Gastroesophageal sphincter (tissue), 4 donors: Measurements from ENCODE around the gene OTOS. TPM values are rescaled to one million over a fixed set of nuclear protein-coding genes. Genes with fewer than 3 reads are reported as not detected.

Source experiments
- ATAC-seq: fragments of 150-250 bp; one replicate; pipeline ENCODE4 v1.9.1; 2016; ENCODE audit warnings: mild to moderate bottlenecking, moderate library complexity
- H3K27ac ChIP-seq, 4 donors: fragments of 200-600 bp; sonication (generic) in 3 of 4; 1 replicate in 3 of 4; 2 replicates in 1 of 4; pipeline ENCODE4 v1.5.1; 2016 to 2019
- H3K27me3 ChIP-seq: fragments of 200-600 bp; sonication (generic); one replicate; pipeline ENCODE4 v1.5.1; 2019
- H3K36me3 ChIP-seq, 2 donors: fragments of 200-600 bp; sonication (generic); one replicate each; pipeline ENCODE4 v1.5.1; 2019; ENCODE audit warnings: control low read depth in 1 of 2
- H3K4me1 ChIP-seq, 3 donors: fragments of 200-600 bp; sonication (generic); 1 replicate in 2 of 3; 2 replicates in 1 of 3; pipeline ENCODE4 v1.5.1; 2016 to 2019; ENCODE audit warnings: control low read depth in 2 of 3
- H3K4me3 ChIP-seq, 2 donors: fragments of 200-600 bp; sonication (generic); one replicate each; pipeline ENCODE4 v1.5.1; 2019; ENCODE audit warnings: mild to moderate bottlenecking in 1 of 2, moderate library complexity in 1 of 2
- H3K9me3 ChIP-seq, 3 donors: fragments of 200-600 bp; sonication (generic); one replicate each; pipeline ENCODE4 v1.5.1; 2017 to 2019; ENCODE audit warnings: control low read depth in 2 of 3
- CTCF ChIP-seq, 4 experiments: fragments of 200-600 bp in 2 of 4; fragments of 450-650 bp in 2 of 4; sonication (generic) in 1 of 4; IDR thresholded peaks; one replicate each; pipeline ENCODE4 v1.5.1; 2017 to 2019; ENCODE audit warnings: antibody characterized with exemption in 4 of 4, mild to moderate bottlenecking in 2 of 4, moderate library complexity in 2 of 4
- EP300 ChIP-seq: sonication (generic); formaldehyde crosslinking; IDR thresholded peaks from one replicate; pipeline ENCODE4 v1.6.1; 2017; ENCODE audit warnings: antibody characterized with exemption, mild to moderate bottlenecking
- POLR2A ChIP-seq, 2 donors: fragments of 450-650 bp; IDR thresholded peaks; one replicate each; pipeline ENCODE4 v1.6.1; 2017; ENCODE audit warnings: antibody characterized with exemption in 2 of 2, mild to moderate bottlenecking in 2 of 2, moderate library complexity in 1 of 2
- POLR2AphosphoS5 ChIP-seq: sonication (generic); formaldehyde crosslinking; IDR thresholded peaks from one replicate; pipeline ENCODE4 v1.6.1; 2017; ENCODE audit warnings: antibody characterized with exemption
- WGBS, 2 donors: methylation state at CpG; one replicate each; pipeline ENCODE4 v1.1.5; 2018; ENCODE audit warnings: low coverage in 1 of 2; 5-methylcytosine and 5-hydroxymethylcytosine counted together
- total RNA-seq, 4 donors: library from RNA; depleted of rRNA; stranded (reverse); fragments of >200 nt; gene quantifications; one replicate each; pipeline ENCODE4 v1.1.0, GENCODE V29; 2016

Gene OTOS
- total RNA-seq, 4 donors from 2014 or later: not detected

- no peak overlapping the region for H3K27ac ChIP-seq
- peaks cover 0 to 4% (median 0%) of the 10 kb centered on the region in 3 donors for H3K4me1 ChIP-seq
- no peaks in the 10 kb centered on the region for H3K9me3 ChIP-seq
- H3K36me3 ChIP-seq: peaks cover 0 to 84% of the 10 kb centered on the region in 2 donors
- TF ChIP-seq POLR2A (IDR thresholded peaks at IDR 0.05) (no peak), EP300 (no peak), POLR2AphosphoS5 (no peak), CTCF (IDR thresholded peaks at IDR 0.05) (no peak)
- no peaks in the 10 kb centered on the region for H3K27me3 ChIP-seq
- H3K4me3 ChIP-seq: no peak overlapping the region
- no peak for ATAC-seq
- 86% methylated on average over 5 of the region's 7 CpGs; no CpG with 5 or more reads in 1 of the 2 donors for WGBS, 2 donors
Observed at GRCh38 chr2:240129311-240129710, 11.1 kb downstream of the OTOS start.

GRCh38 chr2:240128608-240129145 is 11.8 kb downstream of the OTOS start:
- WGBS, 2 donors: 58 to 66% methylated on average over 7 to 9 of the region's 12 CpGs
- Histone ChIP-seq H3K9me3 (no peaks in the 10 kb centered on the region), H3K36me3 (peaks cover 0 to 81% of the 10 kb centered on the region in 2 donors), H3K4me1 (no peaks in the 10 kb centered on the region), H3K27ac (no peak overlapping the region), H3K27me3 (no peaks in the 10 kb centered on the region), H3K4me3 (no peak overlapping the region)
- no peak for ATAC-seq
- no peak for TF ChIP-seq POLR2AphosphoS5
- no peak for TF ChIP-seq CTCF (IDR thresholded peaks at IDR 0.05)
- no peak for TF ChIP-seq POLR2A (IDR thresholded peaks at IDR 0.05)
- TF ChIP-seq EP300: no peak

- ATAC-seq: no peak
- WGBS, 2 donors: 78 to 93% methylated on average over 6 to 10 of the region's 16 CpGs
- Histone ChIP-seq H3K36me3 (peaks cover 0 to 75% of the 10 kb centered on the region in 2 donors), H3K27ac (no peak overlapping the region), H3K27me3 (no peaks in the 10 kb centered on the region), H3K4me1 (no peaks in the 10 kb centered on the region), H3K4me3 (no peak overlapping the region), H3K9me3 (no peaks in the 10 kb centered on the region)
- TF ChIP-seq POLR2AphosphoS5: no peak
- no peak for TF ChIP-seq POLR2A (IDR thresholded peaks at IDR 0.05)
- no peak for TF ChIP-seq EP300
- TF ChIP-seq CTCF (IDR thresholded peaks at IDR 0.05): no peak
Observed at GRCh38 chr2:240127911-240128607, 12.4 kb downstream of the OTOS start.

GRCh38 chr2:240127191-240127750 is 13.2 kb downstream of the OTOS start:
- no peak for TF ChIP-seq POLR2A (IDR thresholded peaks at IDR 0.05)
- no peak for TF ChIP-seq POLR2AphosphoS5
- TF ChIP-seq EP300: no peak
- TF ChIP-seq CTCF (IDR thresholded peaks at IDR 0.05): no peak
- H3K36me3 ChIP-seq: peaks cover 0 to 67% of the 10 kb centered on the region in 2 donors
- ATAC-seq: no peak
- no peaks in the 10 kb centered on the region for H3K27me3 ChIP-seq
- no peak overlapping the region for H3K27ac ChIP-seq
- no peaks in the 10 kb centered on the region for H3K4me1 ChIP-seq
- no peaks in the 10 kb centered on the region for H3K9me3 ChIP-seq
- 67 to 87% methylated on average over 1 to 3 of the region's 7 CpGs for WGBS, 2 donors
- H3K4me3 ChIP-seq: no peak overlapping the region
